Type B pancreatic cell (in vitro differentiated cells): ENCODE data around the gene GNB5. TPM values are rescaled to one million over a fixed set of nuclear protein-coding genes. Genes with fewer than 3 reads are reported as not detected.

Experiments
- DNase-seq: peaks from one replicate; pipeline ENCODE4 v3.0.0; 2021; ENCODE audit warnings: mixed read lengths; ENCODE audit not compliant: unreplicated experiment; ENCODE audit errors: extremely low spot score
- H3K27ac Mint-ChIP-seq: 2 replicates; pipeline ENCODE4 v1.8.0; 2021; ENCODE audit warnings: mild to moderate bottlenecking, mixed read lengths
- H3K27me3 Mint-ChIP-seq: 2 replicates; pipeline ENCODE4 v1.8.0; 2021; ENCODE audit warnings: mixed read lengths
- H3K36me3 Mint-ChIP-seq: 2 replicates; pipeline ENCODE4 v1.8.0; 2021; ENCODE audit warnings: mixed read lengths
- H3K4me1 Mint-ChIP-seq: one replicate; pipeline ENCODE4 v1.8.0; 2021; ENCODE audit warnings: mixed read lengths; ENCODE audit not compliant: unreplicated experiment
- H3K4me3 Mint-ChIP-seq: 2 replicates; pipeline ENCODE4 v1.8.0; 2021; ENCODE audit warnings: mild to moderate bottlenecking, mixed read lengths
- H3K9me3 Mint-ChIP-seq: 2 replicates; pipeline ENCODE4 v1.8.0; 2021; ENCODE audit warnings: mixed read lengths
- CTCF ChIP-seq: fragments of 200-600 bp; sonication (generic); conservative IDR thresholded peaks from 2 replicates; pipeline ENCODE4 v1.5.0; 2021; ENCODE audit warnings: antibody characterized with exemption, mild to moderate bottlenecking
- total RNA-seq: library from RNA; stranded (reverse); gene quantifications from 2 replicates; pipeline ENCODE4 v1.2.1, GENCODE V29; 2021; ENCODE audit warnings: low replicate concordance

GNB5 gene
- total RNA-seq, 1 donor from 2014 or later: 19.9 TPM

- H3K27me3 Mint-ChIP-seq: no peaks in the 10 kb centered on the region
- no peak overlapping the region for H3K4me3 Mint-ChIP-seq
- peaks cover 11% of the 10 kb centered on the region for H3K36me3 Mint-ChIP-seq
- DNase-seq: no peak
- no peaks in the 10 kb centered on the region for H3K9me3 Mint-ChIP-seq
- H3K27ac Mint-ChIP-seq: no peak overlapping the region
- TF ChIP-seq CTCF: no peak
- no peaks in the 10 kb centered on the region for H3K4me1 Mint-ChIP-seq
Measured at GRCh38 chr15:52207191-52207590, 16.0 kb upstream of the GNB5 start.

- Mint-ChIP-seq H3K4me3 (no peak overlapping the region), H3K4me1 (no peaks in the 10 kb centered on the region), H3K27me3 (no peaks in the 10 kb centered on the region), H3K36me3 (peaks cover 11% of the 10 kb centered on the region), H3K27ac (no peak overlapping the region), H3K9me3 (no peaks in the 10 kb centered on the region)
- no peak for TF ChIP-seq CTCF
- no peak for DNase-seq
Measured at GRCh38 chr15:52206446-52206845, 15.3 kb upstream of the GNB5 start.

GRCh38 chr15:52204657-52205056 lies 13.5 kb upstream of the GNB5 start:
- Mint-ChIP-seq H3K4me1 (no peaks in the 10 kb centered on the region), H3K4me3 (no peak overlapping the region), H3K36me3 (peaks cover 11% of the 10 kb centered on the region), H3K27me3 (no peaks in the 10 kb centered on the region), H3K9me3 (no peaks in the 10 kb centered on the region), H3K27ac (no peak overlapping the region)
- no peak for DNase-seq
- no peak for TF ChIP-seq CTCF

GRCh38 chr15:52200831-52201365 lies 9.7 kb upstream of the GNB5 start:
- no peaks in the 10 kb centered on the region for H3K9me3 Mint-ChIP-seq
- no peak for TF ChIP-seq CTCF
- no peak overlapping the region for H3K27ac Mint-ChIP-seq
- no peaks in the 10 kb centered on the region for H3K4me1 Mint-ChIP-seq
- H3K27me3 Mint-ChIP-seq: no peaks in the 10 kb centered on the region
- no peak for DNase-seq
- H3K4me3 Mint-ChIP-seq: no peak overlapping the region
- H3K36me3 Mint-ChIP-seq: peaks cover 4% of the 10 kb centered on the region

- no peak for TF ChIP-seq CTCF
- Mint-ChIP-seq H3K27ac (no peak overlapping the region), H3K4me1 (no peaks in the 10 kb centered on the region), H3K36me3 (no peaks in the 10 kb centered on the region), H3K27me3 (no peaks in the 10 kb centered on the region), H3K4me3 (no peak overlapping the region), H3K9me3 (no peaks in the 10 kb centered on the region)
- no peak for DNase-seq
Measured at GRCh38 chr15:52199271-52199670, 8.1 kb upstream of the GNB5 start.

GRCh38 chr15:52196891-52197290 lies 5.7 kb upstream of the GNB5 start:
- H3K36me3 Mint-ChIP-seq: no peaks in the 10 kb centered on the region
- no peak overlapping the region for H3K4me3 Mint-ChIP-seq
- H3K4me1 Mint-ChIP-seq: no peaks in the 10 kb centered on the region
- H3K27ac Mint-ChIP-seq: no peak overlapping the region
- no peak for TF ChIP-seq CTCF
- DNase-seq: no peak
- no peaks in the 10 kb centered on the region for H3K9me3 Mint-ChIP-seq
- no peaks in the 10 kb centered on the region for H3K27me3 Mint-ChIP-seq
